ENCODE results near the gene DLEU7.

GRCh38 chr13:50783717-50784290, 59.7 kb downstream of the DLEU7 start:
- no peak for TF ChIP-seq CTCF (IDR thresholded peaks at IDR 0.05)
- TF ChIP-seq ZFX (IDR thresholded peaks at IDR 0.05; ENCODE audit: borderline replicate concordance), result no peak

All from 22Rv1 (cell line).